Smooth muscle cell of the brain vasculature (primary cell): ENCODE measurements around the gene IGF1R.

Experiments used
- DNase-seq: peaks from one replicate; pipeline ENCODE4 v3.0.0-alpha.2; 2012; ENCODE audit warnings: low read depth, low spot score

Gene IGF1R

DNA sequence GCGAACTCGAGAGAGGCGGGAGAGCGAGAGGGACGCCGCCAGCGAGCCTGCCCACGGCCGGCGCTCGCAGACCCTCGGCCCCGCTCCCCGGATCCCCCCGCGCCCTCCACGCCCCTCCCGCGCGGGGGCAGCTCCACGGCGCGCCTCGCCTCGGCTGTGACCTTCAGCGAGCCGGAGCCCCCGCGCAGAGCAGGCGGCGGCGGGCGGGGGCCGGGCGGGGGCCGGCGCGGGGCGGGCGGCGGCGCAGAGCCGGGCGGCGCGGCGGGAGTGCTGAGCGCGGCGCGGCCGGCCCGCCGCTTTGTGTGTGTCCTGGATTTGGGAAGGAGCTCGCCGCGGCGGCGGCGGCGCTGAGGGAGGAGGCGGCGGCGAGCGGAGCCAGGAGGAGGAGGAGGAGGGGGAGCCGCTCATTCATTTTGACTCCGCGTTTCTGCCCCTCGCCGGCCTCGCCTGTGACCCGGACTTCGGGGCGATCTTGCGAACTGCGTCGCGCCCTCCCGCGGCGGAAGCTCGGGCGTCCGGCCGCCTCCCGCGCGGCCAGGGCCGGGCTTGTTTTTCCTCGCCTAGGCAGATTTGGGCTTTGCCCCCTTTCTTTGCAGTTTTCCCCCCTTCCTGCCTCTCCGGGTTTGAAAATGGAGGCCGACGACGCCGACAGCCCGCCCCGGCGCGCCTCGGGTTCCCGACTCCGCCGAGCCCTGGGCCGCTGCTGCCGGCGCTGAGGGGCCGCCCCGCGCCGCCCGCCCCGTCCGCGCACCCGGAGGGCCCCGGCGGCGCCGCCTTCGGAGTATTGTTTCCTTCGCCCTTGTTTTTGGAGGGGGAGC, 524 bp downstream of the IGF1R start:
- no peak for DNase-seq

DNA sequence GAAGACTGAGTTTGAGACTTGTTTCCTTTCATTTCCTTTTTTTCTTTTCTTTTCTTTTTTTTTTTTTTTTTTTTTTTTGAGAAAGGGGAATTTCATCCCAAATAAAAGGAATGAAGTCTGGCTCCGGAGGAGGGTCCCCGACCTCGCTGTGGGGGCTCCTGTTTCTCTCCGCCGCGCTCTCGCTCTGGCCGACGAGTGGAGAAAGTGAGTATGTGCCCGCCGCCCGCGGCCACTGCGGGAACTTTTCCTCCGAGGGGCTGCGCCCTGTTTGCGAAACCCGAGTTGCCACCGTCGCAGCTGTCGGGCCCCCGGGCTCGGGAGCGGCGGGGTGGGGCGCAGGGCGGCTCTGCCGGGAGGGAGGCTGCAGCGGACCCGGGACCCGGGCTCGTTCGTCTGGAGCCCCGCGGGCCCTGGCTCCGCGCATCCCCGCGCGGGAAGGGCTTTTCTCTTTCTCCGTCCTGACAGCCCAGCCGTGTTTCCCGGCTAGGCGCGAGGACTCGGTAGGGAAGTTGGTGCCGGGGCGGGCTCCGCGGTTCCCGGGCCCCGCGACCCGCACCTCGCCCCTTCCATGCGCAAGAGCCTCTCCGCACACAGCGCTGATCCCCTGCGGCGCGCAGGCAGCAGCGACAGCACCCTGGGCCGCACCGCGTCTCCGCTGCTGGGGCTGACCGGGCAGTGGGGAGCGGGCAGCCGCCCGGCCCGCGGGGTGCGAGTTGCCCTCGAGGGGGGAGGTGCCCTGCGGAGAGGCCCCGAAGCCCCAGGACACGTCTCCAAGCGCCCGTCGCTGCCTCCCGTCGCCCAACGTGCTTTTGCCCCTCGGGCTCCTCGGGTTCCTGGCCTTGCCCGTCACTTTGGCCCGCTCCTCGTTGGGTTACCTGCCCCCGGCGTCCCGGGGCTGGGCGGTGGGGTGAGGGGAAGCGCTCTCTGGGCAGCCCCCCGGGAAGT, 1.4 kb downstream of the IGF1R start:
- DNase-seq, result no peak

DNA sequence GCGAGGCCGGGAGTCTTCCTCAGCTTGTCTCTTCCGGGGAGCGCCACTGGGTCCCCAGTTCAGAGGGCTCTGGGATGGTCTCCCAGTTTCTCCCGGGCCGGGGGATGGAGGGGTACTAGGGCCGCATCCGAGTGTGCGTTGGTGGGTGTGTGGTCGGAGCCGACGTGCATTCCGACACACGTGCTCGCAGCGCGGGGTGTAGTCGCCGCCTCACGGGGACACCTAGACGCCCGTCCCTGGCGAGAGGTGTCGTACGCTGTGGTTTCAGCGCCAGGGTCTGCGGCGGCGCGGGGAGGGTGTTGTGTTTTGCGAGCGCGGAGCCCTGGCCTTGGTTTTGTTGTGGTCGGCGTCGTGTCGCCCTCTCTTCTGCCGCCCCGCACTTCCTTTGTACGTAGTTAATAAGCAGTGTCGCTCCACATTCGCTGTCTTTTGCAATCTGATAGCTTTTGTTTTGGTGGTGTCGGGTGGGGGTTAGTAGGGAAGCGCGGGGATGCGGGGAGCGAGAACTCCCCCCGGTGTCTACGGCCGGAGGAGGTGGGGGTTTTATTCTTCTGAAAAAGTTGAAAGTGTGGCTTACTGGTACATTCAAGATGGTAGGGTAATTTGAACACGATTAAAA, 2.2 kb downstream of the IGF1R start:
- DNase-seq, result no peak

DNA sequence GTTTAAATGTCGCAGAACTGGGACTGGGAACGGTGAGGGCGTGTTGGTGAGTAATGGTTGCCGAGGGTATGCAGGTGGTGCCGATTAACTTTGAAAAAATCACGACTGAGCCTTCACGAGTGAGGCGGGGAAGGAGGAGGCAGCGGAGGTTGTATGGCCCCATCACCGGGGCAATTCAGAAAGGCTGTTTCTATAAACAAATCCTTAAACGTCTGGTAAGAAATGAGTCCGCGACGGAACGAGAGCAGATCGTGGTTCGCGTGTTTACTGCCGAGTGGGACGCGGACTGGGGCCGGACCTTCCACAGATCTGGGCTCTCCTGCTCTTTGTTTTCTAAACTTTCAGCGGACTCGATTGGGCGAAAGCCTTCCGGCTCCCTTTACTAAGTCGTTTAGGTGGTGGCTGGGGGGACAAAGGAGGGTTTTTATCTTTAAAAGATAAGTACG, 2.7 kb downstream of the IGF1R start:
- DNase-seq, result no peak

DNA sequence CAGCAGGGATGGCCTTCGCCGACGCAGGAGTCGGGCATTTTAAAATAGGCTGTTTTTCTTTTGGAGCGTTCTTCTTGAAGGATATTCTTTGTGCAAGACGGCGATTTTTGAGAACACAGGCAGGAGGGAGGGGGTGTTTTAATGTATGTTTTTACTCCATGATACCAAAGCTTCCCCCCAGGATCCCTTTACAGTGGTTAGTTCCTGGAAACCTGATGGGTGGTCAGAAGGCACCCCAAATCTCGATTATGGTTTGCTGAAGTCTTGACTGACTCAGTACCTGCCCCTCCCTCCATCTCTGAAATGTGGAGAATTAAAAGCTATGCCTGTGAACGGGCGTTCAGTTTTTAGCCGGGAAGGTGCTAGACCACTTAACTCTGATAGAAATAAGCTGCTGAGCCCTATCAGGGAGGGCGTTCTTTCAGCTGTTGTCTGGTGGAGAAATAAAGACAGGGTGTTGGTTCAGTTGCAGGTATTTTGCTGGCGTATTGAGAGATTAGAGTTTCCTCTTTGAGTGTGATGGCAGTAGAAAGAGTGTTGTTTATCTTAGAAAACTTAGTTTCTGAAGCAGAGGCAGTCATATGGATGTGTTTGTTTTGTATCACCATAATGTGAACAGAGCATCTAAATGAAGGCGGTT, 3.4 kb downstream of the IGF1R start:
- no peak for DNase-seq

DNA sequence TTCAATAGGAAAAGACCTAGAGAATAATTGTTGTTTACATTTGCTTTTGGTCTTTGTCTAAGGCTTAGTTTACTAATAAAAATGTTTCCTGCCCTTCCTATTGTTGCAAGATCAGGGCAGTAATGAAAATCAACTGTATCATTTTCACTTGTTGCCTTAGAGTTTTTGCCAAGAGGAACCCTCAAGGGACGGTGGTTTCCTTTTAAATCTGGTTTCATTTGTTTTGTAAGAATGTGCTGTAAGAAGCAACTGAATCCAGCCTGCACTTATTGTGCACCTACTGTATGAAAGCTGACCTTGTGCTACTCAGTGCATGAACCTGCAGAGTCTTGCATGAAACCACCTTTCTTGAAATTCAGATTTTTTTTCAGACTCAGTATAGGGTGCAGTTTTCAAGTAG, 5.3 kb downstream of the IGF1R start:
- DNase-seq, result no peak

DNA sequence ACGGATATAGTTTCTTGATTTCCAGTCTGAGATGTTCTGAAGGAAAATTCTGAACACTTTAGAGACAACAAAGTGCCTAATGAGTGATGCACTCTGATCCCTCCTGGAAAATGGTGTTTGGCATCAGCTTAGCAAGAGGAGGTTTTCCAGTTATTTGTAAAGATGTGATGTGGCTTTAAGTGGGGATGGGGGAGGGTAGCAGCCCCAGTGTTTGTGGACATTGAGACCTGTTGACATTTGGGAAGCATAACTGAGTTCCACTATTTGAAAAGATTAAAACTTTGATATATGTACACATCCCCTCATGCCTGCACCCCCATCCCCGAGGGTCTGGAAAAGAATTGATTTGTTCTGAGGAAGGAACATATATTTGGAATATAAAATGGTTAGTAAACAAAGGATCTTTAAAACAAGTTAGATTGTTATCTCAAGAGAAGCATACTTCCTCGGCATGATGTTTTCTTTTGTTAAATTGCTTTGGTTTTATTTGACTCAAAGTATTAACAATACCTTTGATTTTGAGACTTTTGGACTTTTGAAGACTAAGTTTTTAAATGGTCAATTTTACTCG, 6.5 kb downstream of the IGF1R start:
- no peak for DNase-seq

DNA sequence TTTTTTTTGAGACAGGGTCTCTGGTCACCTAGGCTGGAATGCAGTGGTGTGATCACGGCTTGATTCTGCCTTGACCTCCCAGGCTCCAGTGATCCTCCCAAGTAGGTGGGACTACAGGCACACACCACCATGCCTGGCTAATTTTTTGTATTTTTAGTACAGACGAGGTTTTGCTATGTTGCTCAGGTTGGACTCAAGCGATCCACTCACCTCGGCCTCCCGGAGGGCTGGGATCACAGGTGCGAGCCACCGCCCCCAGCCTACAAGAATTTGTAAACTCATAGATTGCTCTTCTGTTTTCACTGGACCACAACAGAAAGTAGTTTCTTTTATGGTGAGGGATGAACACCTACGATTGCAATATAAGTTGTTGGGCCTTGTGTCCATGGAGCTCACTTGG, 7.4 kb downstream of the IGF1R start:
- DNase-seq, result no peak

DNA sequence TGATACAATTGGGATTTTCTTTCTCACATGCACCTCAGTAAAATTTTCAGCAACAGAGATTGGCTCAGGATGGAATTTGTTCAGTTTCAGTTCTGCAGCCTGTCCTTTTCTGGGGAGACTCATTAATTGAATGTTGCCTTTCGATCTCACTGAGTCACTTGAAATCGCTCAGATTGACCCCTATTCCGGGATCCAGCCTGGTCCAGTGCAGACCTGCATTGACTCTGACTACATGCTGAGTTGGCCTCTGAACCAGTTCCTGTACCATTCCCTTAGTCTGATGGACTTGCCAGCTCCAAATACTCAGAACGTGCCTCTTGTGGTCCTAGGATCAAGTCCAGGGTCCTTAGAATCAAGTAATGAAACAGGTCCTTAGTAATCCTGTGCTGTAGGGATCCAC, 9.4 kb downstream of the IGF1R start:
- no peak for DNase-seq

DNA sequence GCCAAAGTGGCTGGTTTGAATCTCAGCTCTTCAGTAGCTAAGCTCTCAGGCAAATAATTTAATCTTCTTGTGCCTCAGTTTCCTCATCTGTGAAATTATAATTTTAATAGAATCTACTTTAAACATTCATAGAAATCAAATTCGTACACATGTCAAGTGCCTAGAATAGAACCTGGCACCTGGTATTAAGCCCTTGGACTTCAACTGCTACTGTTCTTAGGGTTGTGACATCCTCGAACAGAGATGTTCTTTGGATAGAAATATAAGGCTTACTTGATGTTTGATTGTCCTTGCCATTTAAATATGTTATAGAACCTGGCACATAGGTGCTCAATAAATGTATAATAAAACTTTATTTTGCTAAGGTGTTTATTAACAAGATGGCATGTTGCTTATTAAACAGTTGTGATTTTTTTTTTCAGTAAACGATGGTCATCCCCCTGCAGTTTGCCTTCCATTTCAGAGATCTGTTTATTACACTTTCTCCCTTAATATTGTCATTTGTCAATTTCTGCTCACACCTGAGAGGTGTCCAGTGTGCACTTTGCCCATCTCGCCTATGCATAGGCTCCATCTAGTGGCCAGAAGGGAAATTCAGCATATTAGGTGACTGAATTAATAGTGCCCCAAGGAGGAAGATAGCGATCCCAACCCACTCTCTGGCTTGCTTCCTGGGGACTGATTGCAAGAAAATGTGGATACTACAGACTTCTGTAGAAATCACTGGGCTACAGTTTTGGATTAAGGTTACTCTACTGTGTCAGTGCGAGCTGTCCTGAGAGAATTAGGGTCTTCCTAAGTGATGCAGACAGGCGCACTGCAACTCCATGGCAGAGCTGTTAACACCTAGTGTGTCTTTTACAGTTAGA, 10.7 kb downstream of the IGF1R start:
- DNase-seq, result no peak

DNA sequence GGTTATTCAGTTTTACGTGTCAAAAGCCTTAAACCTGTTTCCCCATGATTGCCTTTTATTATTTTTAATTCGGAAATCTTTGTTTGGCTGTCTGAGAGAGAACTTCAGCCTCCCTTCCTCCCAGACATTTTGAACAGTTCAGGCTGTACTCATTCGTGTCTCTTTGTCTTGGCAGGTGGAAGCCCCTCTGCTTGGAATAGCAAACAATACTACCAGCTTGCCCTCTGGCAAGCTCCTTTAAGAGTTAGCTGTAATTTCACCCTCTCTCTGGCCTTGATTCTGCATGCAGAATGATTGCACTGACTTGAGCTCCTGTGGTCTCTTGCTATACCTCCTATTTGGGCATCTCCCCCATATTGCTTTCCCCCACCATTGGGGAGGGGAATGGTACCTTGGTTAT, 11.7 kb downstream of the IGF1R start:
- DNase-seq, result no peak

DNA sequence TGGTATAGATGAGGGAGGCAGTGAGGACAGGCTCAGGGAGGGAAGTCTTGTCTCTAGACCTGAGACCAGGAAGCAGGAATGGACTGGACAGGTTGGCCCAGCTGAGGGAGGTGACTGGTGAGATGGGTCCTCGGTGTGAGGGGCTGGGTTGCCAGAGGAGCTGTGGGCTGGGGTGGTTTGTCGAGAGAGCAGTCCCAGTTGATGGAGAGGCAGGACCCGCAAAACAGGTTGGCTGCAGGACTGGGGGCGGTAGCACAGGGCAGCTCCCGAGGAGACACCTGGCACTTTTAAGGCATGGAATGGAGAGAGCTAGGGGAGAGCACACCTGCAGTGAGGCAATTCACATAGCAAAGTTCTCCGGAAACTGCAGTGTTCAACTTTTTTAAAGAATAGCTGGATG, 14.7 kb downstream of the IGF1R start:
- DNase-seq, result no peak

DNA sequence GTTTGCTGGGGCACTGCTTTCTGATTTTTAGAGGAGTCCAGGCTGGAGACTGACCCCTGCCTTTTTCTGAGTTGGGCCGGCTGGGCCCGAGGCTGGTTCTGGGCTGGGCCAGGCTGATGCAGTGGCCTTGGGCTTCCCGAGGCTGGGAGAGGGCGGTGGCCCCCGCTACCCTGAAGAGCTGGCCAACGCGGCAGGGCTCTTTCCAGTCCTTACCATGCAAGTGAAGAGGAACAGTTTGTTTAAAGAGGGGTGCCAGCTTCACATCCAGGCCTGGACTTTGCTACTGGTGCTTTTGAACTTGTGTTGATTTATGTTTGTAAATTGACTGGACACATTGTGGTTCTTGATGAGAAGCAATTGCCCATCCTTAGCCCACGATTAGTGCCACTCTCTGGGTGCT, 15.3 kb downstream of the IGF1R start:
- no peak for DNase-seq

DNA sequence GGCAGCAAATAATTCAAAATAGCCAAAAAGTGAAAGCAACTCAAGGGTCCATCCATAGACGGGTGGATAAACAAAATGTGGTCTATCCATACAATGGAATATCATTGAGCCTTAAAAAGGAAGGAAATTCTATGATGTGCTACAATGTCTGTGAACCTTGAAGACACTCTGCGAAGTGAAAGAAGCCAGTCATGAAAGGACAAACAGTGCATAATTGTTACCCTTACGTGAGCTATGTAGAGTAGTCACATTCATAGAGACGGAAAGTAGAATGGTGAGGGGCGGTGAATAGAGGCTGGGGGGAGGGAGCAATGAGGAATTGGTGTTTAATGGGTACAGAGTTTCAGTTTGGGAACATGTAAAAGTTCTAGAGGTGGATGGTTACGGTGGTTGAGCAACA, 18.1 kb downstream of the IGF1R start:
- DNase-seq, result no peak

DNA sequence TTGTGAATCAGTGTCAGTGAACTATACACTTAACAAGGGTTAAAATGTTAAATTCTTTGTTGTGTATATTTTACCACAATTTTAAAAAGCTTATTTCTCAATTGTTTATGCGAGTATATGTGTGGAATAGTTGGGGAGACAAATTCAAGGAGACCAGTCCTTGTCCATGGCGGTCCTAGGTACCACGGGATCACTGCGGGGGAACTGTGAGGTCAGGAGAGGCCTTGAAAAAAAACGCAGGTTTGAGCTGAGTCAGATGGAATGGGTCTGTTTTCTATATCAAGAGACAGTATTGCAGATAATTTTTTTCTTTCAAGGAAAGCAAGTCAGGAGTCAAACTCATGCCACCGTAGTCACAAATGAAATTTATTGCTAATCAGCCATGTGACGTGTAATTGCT, 18.5 kb downstream of the IGF1R start:
- no peak for DNase-seq

DNA sequence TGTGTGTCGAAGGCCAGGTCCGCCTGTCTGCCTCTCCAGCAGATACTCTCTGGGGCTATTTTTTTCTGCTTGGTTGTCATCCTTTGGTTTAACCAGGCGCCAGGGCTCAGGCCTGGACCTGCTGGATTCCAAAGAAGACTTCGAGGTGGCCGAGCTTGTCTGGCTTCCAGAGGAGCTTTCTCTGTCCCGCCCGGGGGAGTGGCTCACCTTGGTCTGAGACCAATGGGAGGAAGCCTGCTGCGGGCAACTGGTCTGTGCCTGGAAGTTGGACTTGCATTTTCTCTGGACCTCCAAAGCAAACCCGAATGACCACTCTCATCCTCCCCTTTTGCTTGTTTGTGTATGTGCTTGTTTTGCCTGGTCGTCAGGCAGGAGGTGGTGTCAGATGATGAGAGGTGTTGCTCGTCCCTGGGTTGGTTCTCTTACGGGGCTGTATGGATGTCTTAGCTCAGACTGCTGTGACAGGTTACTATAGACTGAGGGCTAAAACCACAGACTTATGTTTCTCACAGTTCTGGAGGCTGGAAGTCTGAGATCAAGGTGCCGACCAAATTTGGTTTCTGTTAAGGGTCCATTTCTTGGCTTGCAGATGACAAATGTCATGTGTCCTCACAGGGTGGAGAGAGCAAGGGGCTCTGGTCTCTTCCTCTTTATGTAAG, 19.3 kb downstream of the IGF1R start:
- DNase-seq, result no peak

DNA sequence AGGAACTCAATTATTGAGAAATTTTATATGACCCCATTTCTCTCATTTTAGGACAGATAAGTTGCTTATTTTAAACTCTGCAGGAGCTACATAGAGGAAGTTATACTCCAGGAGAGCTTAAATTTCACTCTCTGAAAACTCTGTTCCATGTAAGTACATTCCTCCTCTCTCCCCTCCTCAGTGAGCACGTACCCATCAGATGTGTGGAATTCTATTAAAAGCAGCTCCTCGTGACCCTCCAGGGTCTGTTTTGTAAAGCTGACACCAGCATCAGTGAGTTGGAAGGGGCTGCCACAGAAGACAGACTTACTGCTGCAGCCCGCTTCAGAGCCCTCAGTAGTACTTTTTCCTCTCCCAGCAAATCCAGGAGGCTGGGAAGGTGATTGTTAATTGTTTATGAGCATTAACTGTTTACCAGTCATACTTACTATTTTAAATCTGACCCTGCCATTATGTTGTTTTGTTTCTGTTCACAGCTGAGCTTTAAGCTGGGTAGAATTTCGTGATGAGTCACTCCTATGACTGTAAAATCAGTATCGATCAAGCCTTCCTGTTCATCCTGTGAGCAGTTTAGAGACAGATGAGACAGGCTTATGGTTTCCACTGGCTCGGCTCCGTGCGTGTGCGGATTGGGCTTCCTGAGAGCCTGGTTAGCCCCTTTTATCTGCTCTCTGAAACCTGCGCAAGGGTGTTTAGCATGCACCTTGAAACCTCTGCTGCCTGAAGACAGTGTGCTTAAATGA, 20.4 kb downstream of the IGF1R start:
- DNase-seq, result no peak

DNA sequence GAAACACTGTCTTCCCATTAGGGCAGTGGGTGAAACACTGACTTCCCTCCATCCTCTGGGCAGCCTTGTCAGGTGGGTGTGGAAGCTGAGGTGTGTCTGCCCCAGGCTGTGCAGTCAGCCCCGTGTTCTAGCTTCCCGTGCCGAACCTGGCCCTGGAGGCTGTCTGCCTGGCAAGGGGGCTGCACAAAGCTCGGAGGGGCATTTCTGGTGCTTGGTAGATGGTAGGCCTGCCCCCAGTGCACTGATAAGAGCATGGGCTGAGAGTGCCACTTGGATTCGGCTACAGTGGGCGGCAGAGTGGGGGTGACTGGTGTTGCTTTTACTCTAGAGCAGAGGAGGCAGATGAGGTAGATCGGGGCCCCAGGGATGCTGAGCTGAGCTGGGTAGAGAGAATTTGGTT, 21.3 kb downstream of the IGF1R start:
- DNase-seq, result no peak
